HAP-1 (cell line): ENCODE data around the gene HOXC10.

ENCODE experiments used
- DNase-seq, 2 experiments: peaks; one replicate each; pipeline ENCODE4 v3.0.0-alpha.2; 2016 to 2020; ENCODE audit warnings: low spot score in 2 of 2
- H3K27me3 ChIP-seq: fragments of 250-450 bp; sonication (Bioruptor Pico); 2 replicates; pipeline ENCODE4 v1.5.1; 2020; ENCODE audit warnings: low read depth, mild to moderate bottlenecking, moderate library complexity
- H3K36me3 ChIP-seq: fragments of 250-450 bp; sonication (Bioruptor Pico); replicated peaks from 2 replicates; pipeline ENCODE4 v1.5.1; 2020; ENCODE audit warnings: mild to moderate bottlenecking
- H3K4me1 ChIP-seq: fragments of 250-450 bp; sonication (Bioruptor Pico); 2 replicates; pipeline ENCODE4 v1.5.1; 2020; ENCODE audit warnings: mild to moderate bottlenecking
- H3K4me3 ChIP-seq: fragments of 250-450 bp; sonication (Bioruptor Pico); 2 replicates; pipeline ENCODE4 v1.5.1; 2020; ENCODE audit warnings: mild to moderate bottlenecking, moderate library complexity
- H3K9me3 ChIP-seq: fragments of 250-450 bp; sonication (Bioruptor Pico); 2 replicates; pipeline ENCODE4 v1.5.1; 2020; ENCODE audit warnings: mild to moderate bottlenecking, moderate library complexity
- in situ Hi-C: fragments of 300-500 bp; cut with MboI; formaldehyde crosslinking; loops from 3 replicates; pipeline ENCODE4 v1.14.3; 2020; ENCODE audit warnings: low sequenced_read_pairs, inconsistent platforms, mixed read lengths

The HOXC10 gene

GRCh38 chr12:53955036-53955775 lies 29.7 kb upstream of the HOXC10 start:
- DNase-seq, result no peak
- Histone ChIP-seq H3K36me3 (no peaks in the 10 kb centered on the region), H3K4me1 (peaks cover 8% of the 10 kb centered on the region), H3K9me3 (no peaks in the 10 kb centered on the region), H3K27me3 (peaks cover 19% of the 10 kb centered on the region), H3K4me3 (no peak overlapping the region)
- in situ Hi-C loops, result no loop called here

- no peaks in the 10 kb centered on the region for H3K36me3 ChIP-seq
- H3K27me3 ChIP-seq, result peaks cover 19% of the 10 kb centered on the region
- H3K4me3 ChIP-seq, result no peak overlapping the region
- no peak for DNase-seq
- H3K4me1 ChIP-seq, result peaks cover 8% of the 10 kb centered on the region
- in situ Hi-C loops, result no loop called here
- H3K9me3 ChIP-seq, result no peaks in the 10 kb centered on the region
Observed at GRCh38 chr12:53955776-53956250, 29.1 kb upstream of the HOXC10 start.

GRCh38 chr12:53956251-53956887 lies 28.6 kb upstream of the HOXC10 start:
- Histone ChIP-seq H3K4me3 (no peak overlapping the region), H3K36me3 (no peaks in the 10 kb centered on the region), H3K27me3 (peaks cover 19% of the 10 kb centered on the region), H3K9me3 (no peaks in the 10 kb centered on the region), H3K4me1 (peaks cover 8% of the 10 kb centered on the region)
- no peak for DNase-seq
- in situ Hi-C loops, result no loop called here

GRCh38 chr12:53956914-53957536 lies 27.9 kb upstream of the HOXC10 start:
- H3K4me3 ChIP-seq, result no peak overlapping the region
- in situ Hi-C loops, result no loop called here
- H3K4me1 ChIP-seq, result peaks cover 8% of the 10 kb centered on the region
- DNase-seq, result no peak
- H3K9me3 ChIP-seq, result no peaks in the 10 kb centered on the region
- H3K27me3 ChIP-seq, result peaks cover 19% of the 10 kb centered on the region
- no peaks in the 10 kb centered on the region for H3K36me3 ChIP-seq

- no peaks in the 10 kb centered on the region for H3K9me3 ChIP-seq
- H3K36me3 ChIP-seq, result no peaks in the 10 kb centered on the region
- no peak overlapping the region for H3K4me3 ChIP-seq
- H3K4me1 ChIP-seq, result peaks cover 8% of the 10 kb centered on the region
- in situ Hi-C loops, result no loop called here
- H3K27me3 ChIP-seq, result peaks cover 19% of the 10 kb centered on the region
- no peak for DNase-seq
Observed at GRCh38 chr12:53958128-53958527, 26.8 kb upstream of the HOXC10 start.

- peaks cover 3% of the 10 kb centered on the region; the same call in 1 of the 2 replicates for H3K4me1 ChIP-seq
- no peaks in the 10 kb centered on the region for H3K36me3 ChIP-seq
- in situ Hi-C loops, result no loop called here
- no peak overlapping the region for H3K4me3 ChIP-seq
- H3K9me3 ChIP-seq, result no peaks in the 10 kb centered on the region
- H3K27me3 ChIP-seq, result peaks cover 19% of the 10 kb centered on the region
- DNase-seq, result no peak
Observed at GRCh38 chr12:53959314-53959713, 25.6 kb upstream of the HOXC10 start.

- peaks cover 18% of the 10 kb centered on the region for H3K27me3 ChIP-seq
Observed at GRCh38 chr12:53960187-53961024, 24.5 kb upstream of the HOXC10 start.

GRCh38 chr12:53961025-53961761 lies 23.8 kb upstream of the HOXC10 start:
- H3K4me3 ChIP-seq, result no peak overlapping the region
- peaks cover 10% of the 10 kb centered on the region for H3K27me3 ChIP-seq
- H3K36me3 ChIP-seq, result no peaks in the 10 kb centered on the region
- H3K9me3 ChIP-seq, result no peaks in the 10 kb centered on the region
- DNase-seq, result no peak
- in situ Hi-C loops, result no loop called here
- peaks cover 17% of the 10 kb centered on the region for H3K4me1 ChIP-seq

More at GRCh38 chr12:53960187-53961024, 24.5 kb upstream of the HOXC10 start:
- in situ Hi-C loops, result no loop called here
- H3K9me3 ChIP-seq, result no peaks in the 10 kb centered on the region
- no peak for DNase-seq
- H3K4me1 ChIP-seq, result peaks cover 12% of the 10 kb centered on the region
- H3K4me3 ChIP-seq, result no peak overlapping the region
- no peaks in the 10 kb centered on the region for H3K36me3 ChIP-seq

GRCh38 chr12:53963005-53963404 lies 21.9 kb upstream of the HOXC10 start:
- H3K27me3 ChIP-seq, result 0 out of 2 replicates have a peak, but pooled peaks cover 2% of the 10 kb centered on the region
- in situ Hi-C loops, result no loop called here
- H3K4me3 ChIP-seq, result no peak overlapping the region
- H3K4me1 ChIP-seq, result peaks cover 17% of the 10 kb centered on the region
- H3K9me3 ChIP-seq, result no peaks in the 10 kb centered on the region
- H3K36me3 ChIP-seq, result no peaks in the 10 kb centered on the region
- DNase-seq, result no peak

- no peak for DNase-seq
- Histone ChIP-seq H3K36me3 (no peaks in the 10 kb centered on the region), H3K4me1 (peaks cover 17% of the 10 kb centered on the region), H3K27me3 (0 out of 2 replicates have a peak, but pooled peaks cover 2% of the 10 kb centered on the region), H3K4me3 (no peak overlapping the region), H3K9me3 (no peaks in the 10 kb centered on the region)
- in situ Hi-C loops, result no loop called here
Observed at GRCh38 chr12:53963434-53964314, 21.3 kb upstream of the HOXC10 start.

GRCh38 chr12:53964315-53964713 lies 20.6 kb upstream of the HOXC10 start:
- Histone ChIP-seq H3K4me1 (peaks cover 17% of the 10 kb centered on the region), H3K9me3 (no peaks in the 10 kb centered on the region), H3K4me3 (no peak overlapping the region), H3K36me3 (no peaks in the 10 kb centered on the region), H3K27me3 (no peaks in the 10 kb centered on the region)
- in situ Hi-C loops, result no loop called here
- no peak for DNase-seq
